Liver (tissue), 9 donors: ENCODE results near the gene CC2D1B. TPM values are rescaled to one million over a fixed set of nuclear protein-coding genes. Genes with fewer than 3 reads are reported as not detected.

Source experiments
- DNase-seq: peaks from one replicate; pipeline ENCODE4 v3.0.0-alpha.2; 2017; ENCODE audit warnings: low spot score
- H3K27ac ChIP-seq, 2 donors: one replicate each; pipeline ENCODE4 v1.7.0; 2013; ENCODE audit warnings: inconsistent platforms in 2 of 2, low read length in 2 of 2, control low read depth in 1 of 2, low read depth in 1 of 2, mild to moderate bottlenecking in 1 of 2
- H3K27me3 ChIP-seq, 4 donors: one replicate each; pipeline versions ENCODE4 v1.6.1 to v1.7.0; 2013; ENCODE audit warnings: low read length in 3 of 4, inconsistent platforms in 1 of 4, mild to moderate bottlenecking in 1 of 4, moderate library complexity in 1 of 4; ENCODE audit not compliant: control insufficient read depth in 4 of 4, insufficient read depth in 4 of 4
- H3K36me3 ChIP-seq, 4 donors: one replicate each; pipeline versions ENCODE4 v1.6.1 to v1.7.0; 2013; ENCODE audit warnings: low read length in 3 of 4, mild to moderate bottlenecking in 3 of 4, low read depth in 1 of 4, moderate library complexity in 1 of 4; ENCODE audit not compliant: control insufficient read depth in 4 of 4, insufficient read depth in 3 of 4
- H3K4me1 ChIP-seq, 4 donors: one replicate each; pipeline versions ENCODE4 v1.6.1 to v1.7.0; 2013; ENCODE audit warnings: low read length in 3 of 4, mild to moderate bottlenecking in 3 of 4, moderate library complexity in 1 of 4; ENCODE audit not compliant: control insufficient read depth in 4 of 4, insufficient read depth in 4 of 4
- H3K4me3 ChIP-seq, 3 donors: one replicate each; pipeline versions ENCODE4 v1.6.1 to v1.7.0; 2013; ENCODE audit warnings: low read length in 3 of 3, control low read depth in 1 of 3, low read depth in 1 of 3, mild to moderate bottlenecking in 1 of 3
- H3K9ac ChIP-seq, 2 donors: one replicate each; pipeline ENCODE4 v1.7.0; 2013; ENCODE audit warnings: low read length in 2 of 2, mild to moderate bottlenecking in 2 of 2, moderate library complexity in 2 of 2, control low read depth in 1 of 2, low read depth in 1 of 2
- H3K9me3 ChIP-seq, 4 donors: one replicate each; pipeline versions ENCODE4 v1.6.1 to v1.7.0; 2013; ENCODE audit warnings: low read length in 3 of 4; ENCODE audit not compliant: control insufficient read depth in 4 of 4
- EGR1 ChIP-seq, 2 donors: IDR thresholded peaks; 2 replicates each; pipeline ENCODE4 v1.6.1; 2016 to 2018; ENCODE audit warnings: antibody characterized with exemption in 2 of 2, low read depth in 2 of 2
- FOXA1 ChIP-seq: IDR thresholded peaks from 2 replicates; pipeline ENCODE4 v1.6.1; 2016; ENCODE audit warnings: antibody characterized with exemption
- GABPA ChIP-seq, 2 donors: IDR thresholded peaks in 1 of 2; conservative IDR thresholded peaks in 1 of 2; 2 replicates each; pipeline ENCODE4 v1.6.1; 2016; ENCODE audit warnings: antibody characterized with exemption in 2 of 2, mild to moderate bottlenecking in 1 of 2, moderate library complexity in 1 of 2
- HNF4A ChIP-seq, 2 donors: conservative IDR thresholded peaks; 2 replicates each; pipeline ENCODE4 v1.6.1; 2016; ENCODE audit warnings: antibody characterized with exemption in 2 of 2, mild to moderate bottlenecking in 2 of 2
- HNF4G ChIP-seq: IDR thresholded peaks from 2 replicates; pipeline ENCODE4 v1.6.1; 2016; ENCODE audit warnings: antibody characterized with exemption
- JUND ChIP-seq, 2 donors: IDR thresholded peaks; 2 replicates each; pipeline ENCODE4 v1.6.1; 2016; ENCODE audit warnings: antibody characterized with exemption in 2 of 2
- NR2F2 ChIP-seq: IDR thresholded peaks from 2 replicates; pipeline ENCODE4 v1.6.1; 2016; ENCODE audit warnings: antibody characterized with exemption
- RAD21 ChIP-seq, 2 donors: IDR thresholded peaks; 2 replicates each; pipeline ENCODE4 v1.6.1; 2016; ENCODE audit warnings: antibody characterized with exemption in 2 of 2, mild to moderate bottlenecking in 2 of 2
- RXRA ChIP-seq, 2 donors: IDR thresholded peaks; 2 replicates each; pipeline ENCODE4 v1.6.1; 2017 to 2018; ENCODE audit warnings: antibody characterized with exemption in 2 of 2, mild to moderate bottlenecking in 1 of 2
- SP1 ChIP-seq: IDR thresholded peaks from 2 replicates; pipeline ENCODE4 v1.6.1; 2018; ENCODE audit warnings: antibody characterized with exemption, mild to moderate bottlenecking
- TAF1 ChIP-seq: conservative IDR thresholded peaks from 2 replicates; pipeline ENCODE4 v1.6.1; 2016; ENCODE audit warnings: antibody characterized with exemption, mild to moderate bottlenecking
- YY1 ChIP-seq: IDR thresholded peaks from 2 replicates; pipeline ENCODE4 v1.6.1; 2016; ENCODE audit warnings: antibody characterized with exemption, mild to moderate bottlenecking
- WGBS: extraction: QIAGEN DNeasy Blood & Tissue Kit; methylation state at CpG from one replicate; pipeline ENCODE4 v1.1.7; 2013; 5-methylcytosine and 5-hydroxymethylcytosine counted together
- polyA plus RNA-seq, 2 donors: library from polyadenylated mRNA; stranded (reverse) in 1 of 2; unstranded in 1 of 2; fragments of 200-250 nt in 1 of 2; fragments of >200 nt in 1 of 2; fragmentation: Nextera tagmentation in 1 of 2; extraction: Ambion mirVana in 1 of 2; gene quantifications; one replicate each; pipeline versions ENCODE4 v1.2.1 to v1.2.3, GENCODE V29; 2013 to 2015
- total RNA-seq, 2 donors: library from RNA; depleted of rRNA; stranded (reverse); fragments of >200 nt; gene quantifications; one replicate each; pipeline ENCODE4 v1.2.3, GENCODE V29; 2014
- TF ChIP-seq, protein P1 (sequence below): fragments of 150-350 bp; IDR thresholded peaks from 2 replicates; pipeline ENCODE4 v1.5.1; 2017; ENCODE audit warnings: improper control_type of control experiment, low read depth, low read length; ENCODE audit not compliant: missing input control
- TF ChIP-seq, protein P2 (sequence below): IDR thresholded peaks from 2 replicates; pipeline ENCODE4 v1.6.1; 2016; ENCODE audit warnings: antibody characterized with exemption
- TF ChIP-seq, protein P3 (sequence below): IDR thresholded peaks from 2 replicates; pipeline ENCODE4 v1.6.1; 2016; ENCODE audit warnings: antibody characterized with exemption, mild to moderate bottlenecking
- donor health status: healthy.
- donor health status: healthy.
- donor health status: healthy.
- donor health status: healthy.
- donor health status: healthy.

Gene CC2D1B
- total and polyA plus RNA-seq, 4 donors: 4.5 to 15.7 (median 7.5) TPM

DNA sequence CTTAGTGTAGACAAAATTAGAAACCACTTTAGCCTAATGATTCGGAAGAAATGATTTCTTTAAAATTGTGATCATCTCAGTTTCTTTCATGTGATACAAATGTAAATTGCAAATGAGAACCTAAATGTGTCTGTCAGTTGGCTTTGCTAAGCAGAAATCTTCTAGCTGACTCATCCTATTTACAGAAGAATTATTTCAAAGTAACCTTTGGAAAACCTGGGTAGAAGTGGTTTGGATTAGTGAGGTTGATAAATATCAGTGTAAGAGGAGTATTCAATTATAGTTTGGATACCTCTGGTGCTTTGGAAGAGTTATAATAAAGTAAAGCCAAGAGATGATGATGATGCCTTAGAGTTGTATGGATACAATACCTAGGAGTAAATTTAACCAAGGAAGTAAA lies 37.4 kb downstream of the CC2D1B start:
- no peak overlapping the region for H3K27ac ChIP-seq
- TF ChIP-seq, protein P1, sequence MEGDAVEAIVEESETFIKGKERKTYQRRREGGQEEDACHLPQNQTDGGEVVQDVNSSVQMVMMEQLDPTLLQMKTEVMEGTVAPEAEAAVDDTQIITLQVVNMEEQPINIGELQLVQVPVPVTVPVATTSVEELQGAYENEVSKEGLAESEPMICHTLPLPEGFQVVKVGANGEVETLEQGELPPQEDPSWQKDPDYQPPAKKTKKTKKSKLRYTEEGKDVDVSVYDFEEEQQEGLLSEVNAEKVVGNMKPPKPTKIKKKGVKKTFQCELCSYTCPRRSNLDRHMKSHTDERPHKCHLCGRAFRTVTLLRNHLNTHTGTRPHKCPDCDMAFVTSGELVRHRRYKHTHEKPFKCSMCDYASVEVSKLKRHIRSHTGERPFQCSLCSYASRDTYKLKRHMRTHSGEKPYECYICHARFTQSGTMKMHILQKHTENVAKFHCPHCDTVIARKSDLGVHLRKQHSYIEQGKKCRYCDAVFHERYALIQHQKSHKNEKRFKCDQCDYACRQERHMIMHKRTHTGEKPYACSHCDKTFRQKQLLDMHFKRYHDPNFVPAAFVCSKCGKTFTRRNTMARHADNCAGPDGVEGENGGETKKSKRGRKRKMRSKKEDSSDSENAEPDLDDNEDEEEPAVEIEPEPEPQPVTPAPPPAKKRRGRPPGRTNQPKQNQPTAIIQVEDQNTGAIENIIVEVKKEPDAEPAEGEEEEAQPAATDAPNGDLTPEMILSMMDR: no peak
- TF ChIP-seq, protein P2, sequence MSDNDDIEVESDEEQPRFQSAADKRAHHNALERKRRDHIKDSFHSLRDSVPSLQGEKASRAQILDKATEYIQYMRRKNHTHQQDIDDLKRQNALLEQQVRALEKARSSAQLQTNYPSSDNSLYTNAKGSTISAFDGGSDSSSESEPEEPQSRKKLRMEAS: no peak
- TF ChIP-seq RXRA (IDR thresholded peaks at IDR 0.05): no peak
- TF ChIP-seq EGR1 (IDR thresholded peaks at IDR 0.05; ENCODE audit: low read depth in 2 of 2): no peak
- no peak for TF ChIP-seq TAF1
- no peak for TF ChIP-seq SP1
- TF ChIP-seq HNF4G: no peak
- no peak for TF ChIP-seq HNF4A (conservative IDR thresholded peaks at IDR 0.05)
- no peak for TF ChIP-seq FOXA1
- TF ChIP-seq GABPA (IDR thresholded peaks at IDR 0.05 in 1 of 2, conservative IDR thresholded peaks at IDR 0.05 in 1 of 2): no peak
- TF ChIP-seq RAD21 (IDR thresholded peaks at IDR 0.05): no peak
- TF ChIP-seq, protein P3, sequence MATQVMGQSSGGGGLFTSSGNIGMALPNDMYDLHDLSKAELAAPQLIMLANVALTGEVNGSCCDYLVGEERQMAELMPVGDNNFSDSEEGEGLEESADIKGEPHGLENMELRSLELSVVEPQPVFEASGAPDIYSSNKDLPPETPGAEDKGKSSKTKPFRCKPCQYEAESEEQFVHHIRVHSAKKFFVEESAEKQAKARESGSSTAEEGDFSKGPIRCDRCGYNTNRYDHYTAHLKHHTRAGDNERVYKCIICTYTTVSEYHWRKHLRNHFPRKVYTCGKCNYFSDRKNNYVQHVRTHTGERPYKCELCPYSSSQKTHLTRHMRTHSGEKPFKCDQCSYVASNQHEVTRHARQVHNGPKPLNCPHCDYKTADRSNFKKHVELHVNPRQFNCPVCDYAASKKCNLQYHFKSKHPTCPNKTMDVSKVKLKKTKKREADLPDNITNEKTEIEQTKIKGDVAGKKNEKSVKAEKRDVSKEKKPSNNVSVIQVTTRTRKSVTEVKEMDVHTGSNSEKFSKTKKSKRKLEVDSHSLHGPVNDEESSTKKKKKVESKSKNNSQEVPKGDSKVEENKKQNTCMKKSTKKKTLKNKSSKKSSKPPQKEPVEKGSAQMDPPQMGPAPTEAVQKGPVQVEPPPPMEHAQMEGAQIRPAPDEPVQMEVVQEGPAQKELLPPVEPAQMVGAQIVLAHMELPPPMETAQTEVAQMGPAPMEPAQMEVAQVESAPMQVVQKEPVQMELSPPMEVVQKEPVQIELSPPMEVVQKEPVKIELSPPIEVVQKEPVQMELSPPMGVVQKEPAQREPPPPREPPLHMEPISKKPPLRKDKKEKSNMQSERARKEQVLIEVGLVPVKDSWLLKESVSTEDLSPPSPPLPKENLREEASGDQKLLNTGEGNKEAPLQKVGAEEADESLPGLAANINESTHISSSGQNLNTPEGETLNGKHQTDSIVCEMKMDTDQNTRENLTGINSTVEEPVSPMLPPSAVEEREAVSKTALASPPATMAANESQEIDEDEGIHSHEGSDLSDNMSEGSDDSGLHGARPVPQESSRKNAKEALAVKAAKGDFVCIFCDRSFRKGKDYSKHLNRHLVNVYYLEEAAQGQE: no peak
- no peak for TF ChIP-seq JUND (IDR thresholded peaks at IDR 0.05)
- DNase-seq: no peak
- no peak overlapping the region for H3K4me3 ChIP-seq
- no peak overlapping the region for H3K9ac ChIP-seq
- H3K4me1 ChIP-seq: no peaks in the 10 kb centered on the region
- no peaks in the 10 kb centered on the region for H3K27me3 ChIP-seq
- no peaks in the 10 kb centered on the region for H3K36me3 ChIP-seq
- 98% methylated on average over 1 of the region's 1 CpG for WGBS
- no peaks in the 10 kb centered on the region for H3K9me3 ChIP-seq

DNA sequence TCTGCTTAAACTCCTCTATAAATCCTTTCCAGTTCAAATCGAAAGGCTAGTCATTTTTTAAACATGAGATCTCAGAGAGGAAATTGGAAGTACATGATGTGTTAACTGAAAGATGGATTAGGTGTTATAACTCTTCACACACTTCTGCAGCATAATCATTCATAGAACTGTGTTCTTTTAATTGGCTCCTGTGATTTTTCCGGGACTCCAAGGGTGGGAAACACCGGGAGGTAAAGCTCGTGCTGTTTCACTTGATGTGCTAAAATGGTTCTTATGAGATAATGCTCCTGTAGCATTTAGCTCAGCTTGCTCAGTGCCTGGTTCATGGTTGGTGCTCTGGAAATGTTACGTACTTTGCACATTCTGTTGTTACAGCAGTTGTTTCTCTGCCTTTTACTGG lies 40.2 kb downstream of the CC2D1B start:
- Histone ChIP-seq H3K4me1 (no peaks in the 10 kb centered on the region), H3K36me3 (no peaks in the 10 kb centered on the region), H3K9ac (no peak overlapping the region), H3K27me3 (no peaks in the 10 kb centered on the region), H3K27ac (no peak overlapping the region), H3K9me3 (no peaks in the 10 kb centered on the region), H3K4me3 (no peak overlapping the region)
- TF ChIP-seq YY1: no peak
- no peak for TF ChIP-seq GABPA (IDR thresholded peaks at IDR 0.05 in 1 of 2, conservative IDR thresholded peaks at IDR 0.05 in 1 of 2)
- TF ChIP-seq FOXA1: no peak
- no peak for DNase-seq
- WGBS: 91% methylated on average over 5 of the region's 5 CpGs

DNA sequence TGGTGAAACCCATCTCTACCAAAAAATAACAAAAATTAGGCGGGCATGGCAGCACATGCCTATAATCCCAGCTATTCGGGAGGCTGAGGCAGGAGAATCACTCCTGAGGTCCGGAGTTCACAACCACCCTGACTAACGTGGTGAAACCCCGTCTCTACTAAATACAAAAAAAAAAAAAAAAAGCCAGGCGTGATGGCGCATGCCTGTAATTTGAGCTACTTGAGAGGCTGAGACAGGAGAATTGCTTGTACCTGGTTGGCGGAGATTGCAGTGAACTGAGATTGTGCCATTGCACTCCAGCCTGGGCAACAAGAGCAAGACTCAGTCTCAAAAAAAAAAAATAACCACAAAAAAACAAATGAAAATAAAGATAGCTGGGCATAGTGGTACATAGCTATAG lies 42.3 kb downstream of the CC2D1B start:
- Histone ChIP-seq H3K4me3 (no peak overlapping the region), H3K36me3 (no peaks in the 10 kb centered on the region), H3K27ac (no peak overlapping the region), H3K27me3 (no peaks in the 10 kb centered on the region), H3K9me3 (no peaks in the 10 kb centered on the region), H3K4me1 (no peaks in the 10 kb centered on the region), H3K9ac (no peak overlapping the region)
- DNase-seq: no peak
- 97% methylated on average over 8 of the region's 8 CpGs for WGBS
- no peak for TF ChIP-seq RXRA (IDR thresholded peaks at IDR 0.05)
- no peak for TF ChIP-seq NR2F2
